GM15510 (cell line): ENCODE data around the gene ZNF45.

Source experiments
- POLR2A ChIP-seq: IDR thresholded peaks from 3 replicates; pipeline ENCODE4 v1.6.1; 2011; ENCODE audit warnings: borderline replicate concordance; ENCODE audit not compliant: insufficient read length; ENCODE audit errors: extremely low read depth

The ZNF45 gene

GRCh38 chr19:43928820-43929219 lies 6.3 kb downstream of the ZNF45 start:
- no peak for TF ChIP-seq POLR2A

GRCh38 chr19:43923875-43924274 lies 11.2 kb downstream of the ZNF45 start:
- TF ChIP-seq POLR2A = no peak

GRCh38 chr19:43914051-43914450 lies 21.0 kb downstream of the ZNF45 start:
- TF ChIP-seq POLR2A = no peak

GRCh38 chr19:43913383-43913782 lies 21.7 kb downstream of the ZNF45 start:
- TF ChIP-seq POLR2A = no peak

GRCh38 chr19:43910884-43911283 lies 24.2 kb downstream of the ZNF45 start:
- TF ChIP-seq POLR2A = no peak

GRCh38 chr19:43908659-43909058 lies 26.4 kb downstream of the ZNF45 start:
- no peak for TF ChIP-seq POLR2A

GRCh38 chr19:43906774-43907173 lies 28.3 kb downstream of the ZNF45 start:
- no peak for TF ChIP-seq POLR2A

- no peak for TF ChIP-seq POLR2A
These were observed 29.2 kb downstream of the ZNF45 start for GRCh38 chr19:43905897-43906296.

- no peak for TF ChIP-seq POLR2A
These were observed 32.7 kb downstream of the ZNF45 start for GRCh38 chr19:43902399-43902798.

GRCh38 chr19:43901395-43902390 lies 33.4 kb downstream of the ZNF45 start:
- TF ChIP-seq POLR2A = peak; percentile 22

- no peak for TF ChIP-seq POLR2A
These were observed 39.3 kb downstream of the ZNF45 start for GRCh38 chr19:43895727-43896308.

- no peak for TF ChIP-seq POLR2A
These were observed 51.2 kb downstream of the ZNF45 start, which contains the start of gene ZNF404 for GRCh38 chr19:43883864-43884263. TSS of gene ZNF404 (minus strand) at chr19:43883964.

- TF ChIP-seq POLR2A = no peak
These were observed 54.6 kb downstream of the ZNF45 start for GRCh38 chr19:43880483-43880882.

- TF ChIP-seq POLR2A = no peak
These were observed 62.3 kb downstream of the ZNF45 start for GRCh38 chr19:43872547-43873336.
